Stomach (tissue), 9 donors: ENCODE results near the gene JAML. TPM values are rescaled to one million over a fixed set of nuclear protein-coding genes. Genes with fewer than 3 reads are reported as not detected.

Source experiments
- DNase-seq, 2 donors: peaks; one replicate each; pipeline versions ENCODE4 v3.0.0 to v3.0.0-alpha.2; 2013 to 2019
- H3K27ac ChIP-seq, 5 donors: fragments of 200-600 bp in 4 of 5; sonication (generic) in 4 of 5; one replicate each; pipeline ENCODE4 v1.5.1; 2013 to 2019; ENCODE audit warnings: mild to moderate bottlenecking in 1 of 5, moderate library complexity in 1 of 5
- H3K27me3 ChIP-seq, 3 donors: fragments of 200-600 bp; sonication (generic); one replicate each; pipeline ENCODE4 v1.5.1; 2017 to 2019; ENCODE audit warnings: mixed run types in 1 of 3
- H3K36me3 ChIP-seq, 4 donors: fragments of 200-600 bp; sonication (generic); 1 replicate in 3 of 4; 2 replicates in 1 of 4; pipeline ENCODE4 v1.5.1; 2016 to 2019
- H3K4me1 ChIP-seq, 4 donors: fragments of 200-600 bp; sonication (generic); one replicate each; pipeline ENCODE4 v1.5.1; 2016 to 2019
- H3K4me3 ChIP-seq, 4 donors: fragments of 200-600 bp; sonication (generic) in 3 of 4; one replicate each; pipeline ENCODE4 v1.5.1; 2016 to 2019; ENCODE audit warnings: mild to moderate bottlenecking in 1 of 4
- H3K9me3 ChIP-seq, 4 donors: fragments of 200-600 bp; sonication (generic); one replicate each; pipeline ENCODE4 v1.5.1; 2016 to 2019
- EP300 ChIP-seq: sonication (generic); formaldehyde crosslinking; IDR thresholded peaks from one replicate; pipeline ENCODE4 v1.6.1; 2017; ENCODE audit warnings: antibody characterized with exemption
- POLR2A ChIP-seq, 4 donors: fragments of 450-650 bp; IDR thresholded peaks; one replicate each; pipeline ENCODE4 v1.6.1; 2016; ENCODE audit warnings: antibody characterized with exemption in 4 of 4, control low read depth in 2 of 4, mild to moderate bottlenecking in 1 of 4, moderate library complexity in 1 of 4
- POLR2AphosphoS5 ChIP-seq, 3 donors: sonication (generic); formaldehyde crosslinking; IDR thresholded peaks; one replicate each; pipeline ENCODE4 v1.6.1; 2016; ENCODE audit warnings: antibody characterized with exemption in 3 of 3
- WGBS, 5 donors: extraction: QIAGEN DNeasy Blood & Tissue Kit in 3 of 5; methylation state at CpG; one replicate each; pipeline versions ENCODE4 v1.1.5 to v1.1.7; 2013 to 2018; 5-methylcytosine and 5-hydroxymethylcytosine counted together
- intact Hi-C: fragments of 100-400 bp; cut with DNase I; formaldehyde crosslinking; loops from one replicate; pipeline ENCODE4 v1.15.1; 2023; ENCODE audit warnings: low total_unique reads
- polyA plus RNA-seq, 3 donors: library from polyadenylated mRNA; stranded (reverse); fragments of 200-250 nt; gene quantifications; one replicate each; pipeline ENCODE4 v1.2.3, GENCODE V29; 2013
- total RNA-seq, 5 donors: library from RNA; depleted of rRNA; stranded (reverse); fragments of >200 nt; gene quantifications; one replicate each; pipeline versions ENCODE4 v1.1.0 to v1.2.3, GENCODE V29; 2014 to 2016
- TF ChIP-seq, protein P1 (sequence below), 7 experiments: fragments of 450-650 bp in 4 of 7; fragments of 200-600 bp in 3 of 7; sonication (generic) in 3 of 7; IDR thresholded peaks; one replicate each; pipeline ENCODE4 v1.5.1; 2016 to 2019; ENCODE audit warnings: antibody characterized with exemption in 7 of 7, control low read depth in 2 of 7, mild to moderate bottlenecking in 1 of 7
- donor health status: healthy with polysubstance abuse.
- donor health status: Bipolar disorder and iron deficiency.
- donor health status: healthy.

JAML gene
- total and polyA plus RNA-seq, 8 donors = 3.7 to 35.0 (median 12.8) TPM

DNA sequence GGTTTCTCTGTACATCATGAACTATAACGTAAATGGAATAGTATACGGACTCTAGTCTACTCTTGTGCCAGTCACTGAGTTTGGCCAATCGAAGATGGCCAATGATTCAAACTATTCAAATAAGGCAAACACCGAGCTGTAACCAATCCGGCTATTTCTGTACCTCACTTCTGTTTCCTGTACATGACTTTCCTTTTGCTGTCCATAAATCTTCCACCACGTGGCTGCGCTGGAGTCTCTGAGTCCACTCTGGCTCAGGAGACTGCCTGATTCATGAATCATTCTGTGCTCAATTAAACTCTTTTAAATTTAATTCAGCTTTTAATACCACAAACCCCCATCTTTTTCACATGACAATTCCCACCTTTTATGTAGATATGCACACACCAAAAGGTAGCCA is 1.5 kb upstream of the JAML start:
- H3K27ac ChIP-seq = peak overlapping the region in 3 of 5 donors; percentile 7 to 69 (median 69)
- no peak for DNase-seq
- WGBS, 5 donors = 65 to 79% (median 77%) methylated on average over 7 of the region's 7 CpGs
- peaks cover 0 to 10% (median 0%) of the 10 kb centered on the region in 3 donors for H3K27me3 ChIP-seq
- H3K4me3 ChIP-seq = no peak overlapping the region
- no peak for TF ChIP-seq EP300
- no peak for TF ChIP-seq POLR2A (IDR thresholded peaks at IDR 0.05)
- TF ChIP-seq, protein P1, sequence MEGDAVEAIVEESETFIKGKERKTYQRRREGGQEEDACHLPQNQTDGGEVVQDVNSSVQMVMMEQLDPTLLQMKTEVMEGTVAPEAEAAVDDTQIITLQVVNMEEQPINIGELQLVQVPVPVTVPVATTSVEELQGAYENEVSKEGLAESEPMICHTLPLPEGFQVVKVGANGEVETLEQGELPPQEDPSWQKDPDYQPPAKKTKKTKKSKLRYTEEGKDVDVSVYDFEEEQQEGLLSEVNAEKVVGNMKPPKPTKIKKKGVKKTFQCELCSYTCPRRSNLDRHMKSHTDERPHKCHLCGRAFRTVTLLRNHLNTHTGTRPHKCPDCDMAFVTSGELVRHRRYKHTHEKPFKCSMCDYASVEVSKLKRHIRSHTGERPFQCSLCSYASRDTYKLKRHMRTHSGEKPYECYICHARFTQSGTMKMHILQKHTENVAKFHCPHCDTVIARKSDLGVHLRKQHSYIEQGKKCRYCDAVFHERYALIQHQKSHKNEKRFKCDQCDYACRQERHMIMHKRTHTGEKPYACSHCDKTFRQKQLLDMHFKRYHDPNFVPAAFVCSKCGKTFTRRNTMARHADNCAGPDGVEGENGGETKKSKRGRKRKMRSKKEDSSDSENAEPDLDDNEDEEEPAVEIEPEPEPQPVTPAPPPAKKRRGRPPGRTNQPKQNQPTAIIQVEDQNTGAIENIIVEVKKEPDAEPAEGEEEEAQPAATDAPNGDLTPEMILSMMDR (IDR thresholded peaks at IDR 0.05) = no peak
- TF ChIP-seq POLR2AphosphoS5 (IDR thresholded peaks at IDR 0.05) = no peak
- H3K36me3 ChIP-seq = peaks cover 0 to 25% (median 4%) of the 10 kb centered on the region in 4 donors
- H3K9me3 ChIP-seq = no peaks in the 10 kb centered on the region
- intact Hi-C loops = no loop called here
- H3K4me1 ChIP-seq = peaks cover 0 to 37% (median 0%) of the 10 kb centered on the region in 4 donors

DNA sequence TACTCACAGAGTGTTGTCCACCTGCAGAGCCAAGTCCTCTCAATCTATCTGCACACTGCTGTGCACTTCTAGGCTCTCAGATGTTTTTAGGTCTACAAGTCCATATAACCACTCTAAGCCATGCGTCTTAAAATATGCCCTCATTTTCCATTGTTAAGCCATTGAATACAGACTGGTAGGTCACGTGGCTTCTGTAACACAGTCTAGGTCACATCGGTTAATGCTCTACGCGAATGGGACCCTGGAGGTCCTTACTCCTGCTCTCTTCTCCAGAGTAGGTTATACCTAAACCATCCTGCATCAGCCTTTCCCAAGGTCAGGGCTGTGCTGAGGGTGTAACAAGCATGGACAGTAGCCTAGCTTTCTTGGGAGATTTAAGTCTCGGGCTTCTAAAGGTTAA is 819 bp downstream of the JAML start:
- H3K4me1 ChIP-seq = peaks cover 0 to 20% (median 0%) of the 10 kb centered on the region in 4 donors
- H3K9me3 ChIP-seq = no peaks in the 10 kb centered on the region
- H3K4me3 ChIP-seq = peak overlapping the region; percentile 0 to 31 (median 24)
- H3K27ac ChIP-seq = peak overlapping the region in 4 of 5 donors; percentile 42 to 69 (median 56)
- intact Hi-C loops = no loop called here
- H3K36me3 ChIP-seq = peaks cover 0 to 8% (median 4%) of the 10 kb centered on the region in 4 donors
- 73 to 83% (median 79%) methylated on average over 6 of the region's 6 CpGs for WGBS, 5 donors
- TF ChIP-seq POLR2AphosphoS5 (IDR thresholded peaks at IDR 0.05) (no peak), POLR2A (IDR thresholded peaks at IDR 0.05) (no peak)
- TF ChIP-seq, protein P1 (IDR thresholded peaks at IDR 0.05) = no peak
- peaks cover 0 to 15% (median 0%) of the 10 kb centered on the region in 3 donors for H3K27me3 ChIP-seq
- DNase-seq = no peak

DNA sequence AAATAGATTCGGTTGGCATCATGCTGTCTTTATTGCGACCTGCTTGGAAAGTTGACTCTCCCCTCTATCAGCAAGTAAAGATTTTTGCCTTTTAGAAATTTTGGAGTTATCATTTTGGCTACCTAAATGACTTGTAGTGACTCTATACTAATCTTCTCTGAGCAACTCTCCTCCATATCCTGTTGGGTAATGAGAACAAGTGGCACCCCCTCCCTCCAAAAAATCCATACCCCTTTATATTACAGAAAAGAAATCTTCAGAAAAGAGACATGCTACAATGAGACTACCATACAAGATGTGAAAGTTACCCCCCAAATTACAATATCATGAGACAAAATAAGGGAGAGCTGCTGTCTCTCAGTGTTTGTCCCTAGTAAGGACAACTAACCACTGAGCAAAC is 1.2 kb downstream of the JAML start:
- peak overlapping the region in 3 of 5 donors; percentile 43 to 69 (median 69) for H3K27ac ChIP-seq
- no peaks in the 10 kb centered on the region for H3K9me3 ChIP-seq
- 65 to 76% (median 70%) methylated on average over 2 of the region's 2 CpGs for WGBS, 5 donors
- intact Hi-C loops = no loop called here
- H3K4me1 ChIP-seq = peaks cover 0 to 19% (median 0%) of the 10 kb centered on the region in 4 donors
- TF ChIP-seq POLR2A (IDR thresholded peaks at IDR 0.05) = no peak
- TF ChIP-seq, protein P1 (IDR thresholded peaks at IDR 0.05) = no peak
- TF ChIP-seq POLR2AphosphoS5 (IDR thresholded peaks at IDR 0.05) = no peak
- no peak for TF ChIP-seq EP300
- peaks cover 0 to 15% (median 0%) of the 10 kb centered on the region in 3 donors for H3K27me3 ChIP-seq
- DNase-seq = no peak
- H3K36me3 ChIP-seq = peaks cover 0 to 8% (median 4%) of the 10 kb centered on the region in 4 donors
- H3K4me3 ChIP-seq = peak overlapping the region in 3 of 4 donors; percentile 0 to 31 (median 29)

DNA sequence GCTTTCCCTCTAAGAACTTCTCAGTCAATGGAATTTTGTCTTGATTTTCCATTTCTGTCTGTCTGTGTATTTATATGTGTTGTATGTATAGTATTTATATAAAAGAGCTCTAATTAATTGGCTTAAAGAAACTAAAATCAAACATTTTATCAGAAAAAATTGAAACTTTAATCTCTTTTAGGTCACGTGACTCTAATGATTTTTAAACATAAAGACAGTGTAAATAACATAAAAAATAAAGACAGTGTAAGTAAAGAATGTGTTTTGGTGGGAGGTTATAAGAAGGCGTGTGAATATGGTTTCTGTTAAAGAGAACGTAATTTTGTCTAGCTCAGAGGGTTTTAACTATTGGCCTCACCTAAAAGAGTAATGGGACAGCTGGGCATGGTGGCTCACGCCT is 2.4 kb downstream of the JAML start:
- Histone ChIP-seq H3K36me3 (peaks cover 0 to 8% (median 4%) of the 10 kb centered on the region in 4 donors), H3K4me1 (peaks cover 0 to 16% (median 0%) of the 10 kb centered on the region in 4 donors), H3K9me3 (no peaks in the 10 kb centered on the region), H3K27ac (no peak overlapping the region), H3K27me3 (peaks cover 0 to 15% (median 0%) of the 10 kb centered on the region in 3 donors), H3K4me3 (no peak overlapping the region)
- no peak for DNase-seq
- 48 to 79% (median 60%) methylated on average over 4 of the region's 4 CpGs for WGBS, 5 donors
- intact Hi-C loops = no loop called here
- TF ChIP-seq, protein P1 (IDR thresholded peaks at IDR 0.05) = no peak
- TF ChIP-seq EP300 (no peak), POLR2AphosphoS5 (IDR thresholded peaks at IDR 0.05) (no peak), POLR2A (IDR thresholded peaks at IDR 0.05) (no peak)
